Measurements from ENCODE around the gene RASAL1. TPM values are rescaled to one million over a fixed set of nuclear protein-coding genes. Genes with fewer than 3 reads are reported as not detected.

Gene RASAL1
- total RNA-seq, 1 experiment from 2014 or later = 16.0 TPM

DNA sequence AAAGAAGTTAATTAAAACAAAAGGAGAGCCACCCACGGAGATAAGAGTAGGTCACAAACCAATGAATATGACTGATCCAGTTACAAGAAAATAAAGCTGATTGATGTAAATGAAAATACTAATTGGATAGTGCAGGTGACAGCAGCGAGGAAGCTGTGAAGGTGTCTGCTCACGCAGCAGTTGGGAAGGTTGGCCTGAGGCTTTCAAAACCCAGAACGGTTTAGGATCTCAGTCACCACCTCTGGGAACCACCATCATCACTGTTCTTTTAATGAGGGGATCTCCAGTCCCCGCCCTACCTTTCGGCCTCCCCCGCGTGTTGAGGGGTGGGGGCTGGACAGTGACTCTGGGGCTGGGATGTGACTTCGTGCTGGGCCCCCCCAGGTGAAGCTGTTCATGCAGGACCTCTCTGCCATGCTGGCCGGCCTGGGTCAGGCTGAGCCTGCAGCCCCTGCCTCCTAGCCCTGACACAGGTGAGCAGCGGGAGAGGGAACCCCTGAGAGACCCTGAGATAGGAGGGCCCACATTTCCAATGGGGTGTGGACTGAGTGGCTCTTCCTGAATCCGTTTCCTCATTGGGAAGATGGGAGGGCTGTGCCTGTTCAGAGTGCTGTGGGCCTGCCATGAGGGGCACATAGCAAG is 21.8 kb upstream of the RASAL1 start:
- no TSS peak for BruUV-seq (replicated peaks)
- ATAC-seq (no peak), DNase-seq (ENCODE audit: low read depth, low spot score) (no peak)
- CTCF ChIA-PET = no interaction called here
- no peaks in the 10 kb centered on the region for H3K79me2 ChIP-seq (ENCODE audit: insufficient read depth, low read length)
- H3K4me2 ChIP-seq (ENCODE audit: low read length) = no peak overlapping the region
- no peaks in the 10 kb centered on the region for H3K27me3 ChIP-seq (ENCODE audit: insufficient read depth, low read length)
- no peaks in the 10 kb centered on the region for H3K9me3 ChIP-seq (ENCODE audit: control insufficient read depth in 1 of 2, insufficient read depth in 1 of 2, low read depth in 1 of 2, low read length in 2 of 2)
- no peak overlapping the region for H3K27ac ChIP-seq (ENCODE audit: low read depth, low read length)
- intact Hi-C loops (cut with micrococcal nuclease) = no loop called here
- peaks cover 4% of the 10 kb centered on the region; the same call in 1 of the 2 replicates for H4K20me1 ChIP-seq (ENCODE audit: insufficient read depth)
- no peak for TF ChIP-seq ELF1 (IDR thresholded peaks at IDR 0.05; ENCODE audit: borderline replicate concordance, low read depth)
- TF ChIP-seq EGR1 (IDR thresholded peaks at IDR 0.05; ENCODE audit: low read depth) = no peak
- TF ChIP-seq RAD21 (IDR thresholded peaks at IDR 0.05; ENCODE audit: low read depth) = no peak
- no peak for TF ChIP-seq TCF7L2 (IDR thresholded peaks at IDR 0.05; ENCODE audit: borderline replicate concordance, extremely low read depth, insufficient read depth, insufficient read length)
- TF ChIP-seq JUND (IDR thresholded peaks at IDR 0.05) = no peak
- TF ChIP-seq ZFX (IDR thresholded peaks at IDR 0.05) = no peak
- no peak for TF ChIP-seq SP1 (IDR thresholded peaks at IDR 0.05; ENCODE audit: low read depth)
- TF ChIP-seq POLR2A (IDR thresholded peaks at IDR 0.05; ENCODE audit: borderline replicate concordance, extremely low read depth, insufficient read depth, insufficient read length) = no peak
- TF ChIP-seq YY1 (IDR thresholded peaks at IDR 0.05; ENCODE audit: extremely low read depth, insufficient replicate concordance, low read depth, low read length) = no peak
- no peak for TF ChIP-seq POLR2AphosphoS5 (IDR thresholded peaks at IDR 0.05; ENCODE audit: low read depth, low read length)
- TF ChIP-seq FOSL1 (IDR thresholded peaks at IDR 0.05; ENCODE audit: low read depth) = no peak
- TF ChIP-seq, protein P1, sequence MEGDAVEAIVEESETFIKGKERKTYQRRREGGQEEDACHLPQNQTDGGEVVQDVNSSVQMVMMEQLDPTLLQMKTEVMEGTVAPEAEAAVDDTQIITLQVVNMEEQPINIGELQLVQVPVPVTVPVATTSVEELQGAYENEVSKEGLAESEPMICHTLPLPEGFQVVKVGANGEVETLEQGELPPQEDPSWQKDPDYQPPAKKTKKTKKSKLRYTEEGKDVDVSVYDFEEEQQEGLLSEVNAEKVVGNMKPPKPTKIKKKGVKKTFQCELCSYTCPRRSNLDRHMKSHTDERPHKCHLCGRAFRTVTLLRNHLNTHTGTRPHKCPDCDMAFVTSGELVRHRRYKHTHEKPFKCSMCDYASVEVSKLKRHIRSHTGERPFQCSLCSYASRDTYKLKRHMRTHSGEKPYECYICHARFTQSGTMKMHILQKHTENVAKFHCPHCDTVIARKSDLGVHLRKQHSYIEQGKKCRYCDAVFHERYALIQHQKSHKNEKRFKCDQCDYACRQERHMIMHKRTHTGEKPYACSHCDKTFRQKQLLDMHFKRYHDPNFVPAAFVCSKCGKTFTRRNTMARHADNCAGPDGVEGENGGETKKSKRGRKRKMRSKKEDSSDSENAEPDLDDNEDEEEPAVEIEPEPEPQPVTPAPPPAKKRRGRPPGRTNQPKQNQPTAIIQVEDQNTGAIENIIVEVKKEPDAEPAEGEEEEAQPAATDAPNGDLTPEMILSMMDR (IDR thresholded peaks at IDR 0.05 in 2 of 3, conservative IDR thresholded peaks at IDR 0.05 in 1 of 3; ENCODE audit: borderline replicate concordance in 1 of 3, insufficient read depth in 1 of 3, low read depth in 2 of 3, low read length in 2 of 3) = no peak
- no peak for TF ChIP-seq EZH2 (IDR thresholded peaks at IDR 0.05)
- TF ChIP-seq, protein P2, sequence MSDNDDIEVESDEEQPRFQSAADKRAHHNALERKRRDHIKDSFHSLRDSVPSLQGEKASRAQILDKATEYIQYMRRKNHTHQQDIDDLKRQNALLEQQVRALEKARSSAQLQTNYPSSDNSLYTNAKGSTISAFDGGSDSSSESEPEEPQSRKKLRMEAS (IDR thresholded peaks at IDR 0.05) = no peak
- no peak for TF ChIP-seq SIN3A (IDR thresholded peaks at IDR 0.05; ENCODE audit: low read depth)
- TF ChIP-seq, protein P3, sequence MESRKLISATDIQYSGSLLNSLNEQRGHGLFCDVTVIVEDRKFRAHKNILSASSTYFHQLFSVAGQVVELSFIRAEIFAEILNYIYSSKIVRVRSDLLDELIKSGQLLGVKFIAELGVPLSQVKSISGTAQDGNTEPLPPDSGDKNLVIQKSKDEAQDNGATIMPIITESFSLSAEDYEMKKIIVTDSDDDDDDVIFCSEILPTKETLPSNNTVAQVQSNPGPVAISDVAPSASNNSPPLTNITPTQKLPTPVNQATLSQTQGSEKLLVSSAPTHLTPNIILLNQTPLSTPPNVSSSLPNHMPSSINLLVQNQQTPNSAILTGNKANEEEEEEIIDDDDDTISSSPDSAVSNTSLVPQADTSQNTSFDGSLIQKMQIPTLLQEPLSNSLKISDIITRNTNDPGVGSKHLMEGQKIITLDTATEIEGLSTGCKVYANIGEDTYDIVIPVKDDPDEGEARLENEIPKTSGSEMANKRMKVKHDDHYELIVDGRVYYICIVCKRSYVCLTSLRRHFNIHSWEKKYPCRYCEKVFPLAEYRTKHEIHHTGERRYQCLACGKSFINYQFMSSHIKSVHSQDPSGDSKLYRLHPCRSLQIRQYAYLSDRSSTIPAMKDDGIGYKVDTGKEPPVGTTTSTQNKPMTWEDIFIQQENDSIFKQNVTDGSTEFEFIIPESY (IDR thresholded peaks at IDR 0.05; ENCODE audit: extremely low read depth, insufficient replicate concordance, low read length) = no peak
- no peak overlapping the region for H3K4me3 ChIP-seq (replicated peaks in 1 of 2; ENCODE audit: low read depth in 1 of 2, low read length in 2 of 2)
- POLR2A ChIA-PET = no interaction called here
- H3K9ac ChIP-seq (ENCODE audit: low read length) = no peak overlapping the region
- no peaks in the 10 kb centered on the region for H3K9me2 ChIP-seq (ENCODE audit: insufficient read depth)
- H3K36me3 ChIP-seq (ENCODE audit: control insufficient read depth in 1 of 2, insufficient read depth in 2 of 2, low read length in 2 of 2) = peaks cover 20 to 31% of the 10 kb centered on the region in 2 experiments; a peak in 3 of 4 replicates
- peaks cover 5 to 21% of the 10 kb centered on the region in 2 experiments; a peak in 3 of 4 replicates for H3K4me1 ChIP-seq (ENCODE audit: control insufficient read depth in 1 of 2, insufficient read depth in 2 of 2, low read length in 2 of 2)
- RAD21 ChIA-PET (ENCODE audit: low non-redundant PET in 1 of 2, low total read pairs in 2 of 2, uncharacterized antibody in 2 of 2, unreplicated experiment in 2 of 2) = no interaction called here
- no peak overlapping the region for H2AFZ ChIP-seq (ENCODE audit: low read depth, low read length, poor library complexity, severe bottlenecking)
